HL-60 (cell line): Measurements from ENCODE around the gene UGCG.

Experiments used
- CTCF ChIP-seq: IDR thresholded peaks from one replicate; pipeline ENCODE4 v1.5.1; 2011; ENCODE audit warnings: low read length, control low read depth, inconsistent platforms; ENCODE audit not compliant: insufficient read depth
- GABPA ChIP-seq: IDR thresholded peaks from 2 replicates; pipeline ENCODE4 v1.6.1; 2012; ENCODE audit warnings: low read depth
- POLR2AphosphoS5 ChIP-seq: IDR thresholded peaks from 2 replicates; pipeline ENCODE4 v1.6.1; 2012; ENCODE audit warnings: low read depth
- REST ChIP-seq: IDR thresholded peaks from 2 replicates; pipeline ENCODE4 v1.6.1; 2012; ENCODE audit warnings: low read depth; ENCODE audit not compliant: insufficient replicate concordance

- no peak for TF ChIP-seq CTCF
- no peak for TF ChIP-seq POLR2AphosphoS5
- no peak for TF ChIP-seq REST
- no peak for TF ChIP-seq GABPA
These were observed 58.4 kb downstream of the UGCG start for GRCh38 chr9:111955048-111955447.
